RWPE2 (cell line): ENCODE results near the gene PCSK5.

Experiments used
- ATAC-seq: fragments of 200-7000 bp; cut with Tn5 transposase; 3 replicates; pipeline ENCODE4 v1.9.1; 2021; ENCODE audit warnings: low read depth
- DNase-seq: peaks from one replicate; pipeline ENCODE4 v3.0.0-alpha.2; 2020; ENCODE audit warnings: low spot score
- H3K27ac ChIP-seq: fragments of 450-650 bp; 2 replicates; pipeline ENCODE4 v1.5.1; 2017; ENCODE audit warnings: mild to moderate bottlenecking; ENCODE audit not compliant: poor library complexity, severe bottlenecking
- H3K27me3 ChIP-seq: fragments of 250-450 bp; sonication (Bioruptor Pico); 2 replicates; pipeline ENCODE4 v1.5.1; 2021; ENCODE audit warnings: mild to moderate bottlenecking, moderate library complexity; ENCODE audit not compliant: insufficient read depth, poor library complexity, severe bottlenecking
- H3K36me3 ChIP-seq: fragments of 250-450 bp; sonication (Bioruptor Pico); 2 replicates; pipeline ENCODE4 v1.5.1; 2020; ENCODE audit warnings: low read depth, mild to moderate bottlenecking, moderate library complexity
- H3K4me1 ChIP-seq: fragments of 250-450 bp; sonication (Bioruptor Pico); 2 replicates; pipeline ENCODE4 v1.5.1; 2021; ENCODE audit warnings: mild to moderate bottlenecking, moderate library complexity; ENCODE audit not compliant: insufficient read depth, poor library complexity, severe bottlenecking
- H3K4me3 ChIP-seq: fragments of 250-450 bp; sonication (Bioruptor Pico); 2 replicates; pipeline ENCODE4 v1.5.1; 2021; ENCODE audit warnings: mild to moderate bottlenecking, moderate library complexity; ENCODE audit not compliant: severe bottlenecking
- H3K9me3 ChIP-seq: fragments of 250-450 bp; sonication (Bioruptor Pico); 2 replicates; pipeline ENCODE4 v1.5.1; 2021; ENCODE audit warnings: mild to moderate bottlenecking, moderate library complexity; ENCODE audit not compliant: severe bottlenecking
- CTCF ChIP-seq: fragments of 450-650 bp; IDR thresholded peaks from one replicate; pipeline ENCODE4 v1.5.1; 2017; ENCODE audit warnings: mild to moderate bottlenecking, moderate library complexity; ENCODE audit not compliant: poor library complexity, severe bottlenecking

The PCSK5 gene

GRCh38 chr9:76378367-76379073, 488.0 kb downstream of the PCSK5 start:
- H3K27me3 ChIP-seq, result no peaks in the 10 kb centered on the region
- H3K36me3 ChIP-seq, result no peaks in the 10 kb centered on the region
- peak overlapping the region; percentile 41 for H3K27ac ChIP-seq
- ATAC-seq, result no peak
- TF ChIP-seq CTCF, result no peak
- H3K4me1 ChIP-seq, result peaks cover 39% of the 10 kb centered on the region
- no peaks in the 10 kb centered on the region for H3K9me3 ChIP-seq
- no peak overlapping the region for H3K4me3 ChIP-seq
- DNase-seq, result no peak

- no peak for TF ChIP-seq CTCF
- Histone ChIP-seq H3K4me3 (no peak overlapping the region), H3K27ac (peak overlapping the region; percentile 41), H3K9me3 (no peaks in the 10 kb centered on the region), H3K36me3 (no peaks in the 10 kb centered on the region), H3K27me3 (no peaks in the 10 kb centered on the region), H3K4me1 (peaks cover 32% of the 10 kb centered on the region)
- DNase-seq (peak; percentile 80), ATAC-seq (peak; percentile 91)
These were observed 489.0 kb downstream of the PCSK5 start for GRCh38 chr9:76379494-76379893.

- ATAC-seq, result no peak
- no peaks in the 10 kb centered on the region for H3K4me1 ChIP-seq
- no peak overlapping the region for H3K4me3 ChIP-seq
- no peak for DNase-seq
- H3K9me3 ChIP-seq, result peaks cover 3% of the 10 kb centered on the region
- H3K27ac ChIP-seq, result no peak overlapping the region
- no peaks in the 10 kb centered on the region for H3K27me3 ChIP-seq
- TF ChIP-seq CTCF, result no peak
- H3K36me3 ChIP-seq, result peaks cover 43% of the 10 kb centered on the region
These were observed 500.2 kb downstream of the PCSK5 start for GRCh38 chr9:76390656-76391055.

GRCh38 chr9:76394195-76394959, 503.9 kb downstream of the PCSK5 start, which contains the start of gene RFK:
Gene RFK (minus strand): TSS chr9:76394426. CDS start chr9:76394171, 255 bp downstream.
- peaks cover 16% of the 10 kb centered on the region for H3K36me3 ChIP-seq
- DNase-seq (peak; percentile 82), ATAC-seq (peak; percentile 85)
- peak within 1 kb of the TSS; percentile 54 for H3K27ac ChIP-seq
- no peaks in the 10 kb centered on the region for H3K4me1 ChIP-seq
- peak within 1 kb of the TSS; percentile 71 for H3K4me3 ChIP-seq
- no peaks in the 10 kb centered on the region for H3K27me3 ChIP-seq
- H3K9me3 ChIP-seq, result peaks cover 3% of the 10 kb centered on the region
- peak; percentile 61 for TF ChIP-seq CTCF

GRCh38 chr9:76394960-76395252, 504.4 kb downstream of the PCSK5 start:
- DNase-seq, result no peak
- peak overlapping the region; percentile 54 for H3K27ac ChIP-seq
- H3K36me3 ChIP-seq, result peaks cover 16% of the 10 kb centered on the region
- no peaks in the 10 kb centered on the region for H3K27me3 ChIP-seq
- peaks cover 3% of the 10 kb centered on the region for H3K9me3 ChIP-seq
- H3K4me3 ChIP-seq, result peak overlapping the region; percentile 71
- no peak for TF ChIP-seq CTCF
- ATAC-seq, result peak; percentile 24
- H3K4me1 ChIP-seq, result no peaks in the 10 kb centered on the region
